ENCODE measurements around the gene SRRM2. TPM values are rescaled to one million over a fixed set of nuclear protein-coding genes. Genes with fewer than 3 reads are reported as not detected.

Gene SRRM2
- total and polyA plus RNA-seq, 9 of the 15 experiments (the other 6 are each of a cell fraction or from before 2014, with no cell fraction given), result 26.7 to 563 (median 81.1) TPM

GRCh38 chr16:2751577-2752034, 832 bp upstream of the SRRM2 start:
- WGBS (ENCODE audit: insufficient coverage, low coverage, missing lambda C conversion rate), result under 1% methylated on average over 23 of the region's 23 CpGs
- peak overlapping the region; percentile 100 for H2AFZ ChIP-seq (ENCODE audit: low read depth, low read length)
- peaks cover 21 to 25% of the 10 kb centered on the region in 2 experiments for H3K4me1 ChIP-seq (replicated peaks in 1 of 2; ENCODE audit: control insufficient read depth in 2 of 2, insufficient read depth in 2 of 2, low read length in 2 of 2)
- H3K9ac ChIP-seq (ENCODE audit: insufficient read depth in 1 of 2, low read depth in 2 of 2, low read length in 2 of 2), result peak overlapping the region; percentile 96 to 100
- FAIRE-seq, result peak; percentile 86
- intact Hi-C loops (cut with micrococcal nuclease), result no loop called here
- ATAC-seq, result peak; percentile 77
- peaks cover 28% of the 10 kb centered on the region; the same call in 1 of the 2 replicates for H4K20me1 ChIP-seq (replicated peaks; ENCODE audit: control insufficient read depth, insufficient read depth, low read length)
- peak in 2 of 4 experiments; percentile 88 to 91 for DNase-seq (ENCODE audit: extremely low read depth in 1 of 4, low spot score in 3 of 4)
- POLR2A ChIA-PET, result interaction anchor here (0.6 to 5.6 kb wide), 8 partner anchors 11 to 841 kb away, joined by 3 to 96 read pairs (median 4); partner anchors contain the start of genes KCTD5 and TRAF7
- H3K36me3 ChIP-seq (ENCODE audit: control insufficient read depth, insufficient read depth, low read length), result peaks cover 43% of the 10 kb centered on the region
- H3K4me2 ChIP-seq (ENCODE audit: insufficient read depth, low read length), result peak overlapping the region; percentile 93
- H3K79me2 ChIP-seq (ENCODE audit: control insufficient read depth, insufficient read depth, low read length), result peaks cover 56% of the 10 kb centered on the region
- H3K9me3 ChIP-seq (replicated peaks; ENCODE audit: control insufficient read depth, insufficient read depth, low read depth, low read length), result no peaks in the 10 kb centered on the region
- H3K9me1 ChIP-seq (ENCODE audit: control insufficient read depth, insufficient read depth, low read length), result no peaks in the 10 kb centered on the region
- TSS peak; percentile 80 for BruUV-seq (replicated peaks)
- peak overlapping the region; percentile 79 for H3K4me3 ChIP-seq
- no peaks in the 10 kb centered on the region for H3K27me3 ChIP-seq (ENCODE audit: control insufficient read depth in 2 of 2, insufficient read depth in 2 of 2, low read length in 2 of 2)
- H3K27ac ChIP-seq (ENCODE audit: extremely low read depth, low read depth, low read length), result peak overlapping the region; percentile 100
- CTCF ChIA-PET (ENCODE audit: low intra/inter-chr PET ratio), result no interaction called here
- in situ Hi-C loops (cut with MboI), result no loop called here
- TF ChIP-seq SREBF2 (CRISPR knock-in tag; IDR thresholded peaks at IDR 0.05) (no peak), SNRNP70 (optimal IDR thresholded peaks at IDR 0.05; ENCODE audit: low read depth, low read length) (no peak), MEIS2 (IDR thresholded peaks at IDR 0.05; ENCODE audit: partially characterized antibody) (no peak), NR4A1 (CRISPR knock-in tag; IDR thresholded peaks at IDR 0.05) (no peak), NR4A1 (tag; IDR thresholded peaks at IDR 0.05) (no peak), FUS (optimal IDR thresholded peaks at IDR 0.05; ENCODE audit: low read depth, low read length) (no peak), DEAF1 (CRISPR knock-in tag; IDR thresholded peaks at IDR 0.05) (no peak), RBM14 (IDR thresholded peaks at IDR 0.05; ENCODE audit: borderline replicate concordance, insufficient read depth, low read depth, low read length) (no peak), MNT (conservative IDR thresholded peaks at IDR 0.05) (no peak), ZNF695 (CRISPR knock-in tag; IDR thresholded peaks at IDR 0.05) (no peak)
- TF ChIP-seq, protein P1, sequence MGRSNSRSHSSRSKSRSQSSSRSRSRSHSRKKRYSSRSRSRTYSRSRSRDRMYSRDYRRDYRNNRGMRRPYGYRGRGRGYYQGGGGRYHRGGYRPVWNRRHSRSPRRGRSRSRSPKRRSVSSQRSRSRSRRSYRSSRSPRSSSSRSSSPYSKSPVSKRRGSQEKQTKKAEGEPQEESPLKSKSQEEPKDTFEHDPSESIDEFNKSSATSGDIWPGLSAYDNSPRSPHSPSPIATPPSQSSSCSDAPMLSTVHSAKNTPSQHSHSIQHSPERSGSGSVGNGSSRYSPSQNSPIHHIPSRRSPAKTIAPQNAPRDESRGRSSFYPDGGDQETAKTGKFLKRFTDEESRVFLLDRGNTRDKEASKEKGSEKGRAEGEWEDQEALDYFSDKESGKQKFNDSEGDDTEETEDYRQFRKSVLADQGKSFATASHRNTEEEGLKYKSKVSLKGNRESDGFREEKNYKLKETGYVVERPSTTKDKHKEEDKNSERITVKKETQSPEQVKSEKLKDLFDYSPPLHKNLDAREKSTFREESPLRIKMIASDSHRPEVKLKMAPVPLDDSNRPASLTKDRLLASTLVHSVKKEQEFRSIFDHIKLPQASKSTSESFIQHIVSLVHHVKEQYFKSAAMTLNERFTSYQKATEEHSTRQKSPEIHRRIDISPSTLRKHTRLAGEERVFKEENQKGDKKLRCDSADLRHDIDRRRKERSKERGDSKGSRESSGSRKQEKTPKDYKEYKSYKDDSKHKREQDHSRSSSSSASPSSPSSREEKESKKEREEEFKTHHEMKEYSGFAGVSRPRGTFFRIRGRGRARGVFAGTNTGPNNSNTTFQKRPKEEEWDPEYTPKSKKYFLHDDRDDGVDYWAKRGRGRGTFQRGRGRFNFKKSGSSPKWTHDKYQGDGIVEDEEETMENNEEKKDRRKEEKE (IDR thresholded peaks at IDR 0.05; ENCODE audit: borderline replicate concordance in 1 of 2, control insufficient read depth in 1 of 2, low read depth in 2 of 2, low read length in 1 of 2), result 0 out of 4 replicates have a peak, but pooled peaks of 1 of the 2 experiments have one; percentile 14
- TF ChIP-seq, protein P2, sequence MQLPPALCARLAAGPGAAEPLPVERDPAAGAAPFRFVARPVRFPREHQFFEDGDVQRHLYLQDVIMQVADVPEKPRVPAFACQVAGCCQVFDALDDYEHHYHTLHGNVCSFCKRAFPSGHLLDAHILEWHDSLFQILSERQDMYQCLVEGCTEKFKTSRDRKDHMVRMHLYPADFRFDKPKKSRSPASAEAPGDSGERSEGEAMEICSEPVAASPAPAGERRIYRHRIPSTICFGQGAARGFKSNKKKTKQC (CRISPR knock-in tag; IDR thresholded peaks at IDR 0.05), result no peak
- TF ChIP-seq, protein P3, sequence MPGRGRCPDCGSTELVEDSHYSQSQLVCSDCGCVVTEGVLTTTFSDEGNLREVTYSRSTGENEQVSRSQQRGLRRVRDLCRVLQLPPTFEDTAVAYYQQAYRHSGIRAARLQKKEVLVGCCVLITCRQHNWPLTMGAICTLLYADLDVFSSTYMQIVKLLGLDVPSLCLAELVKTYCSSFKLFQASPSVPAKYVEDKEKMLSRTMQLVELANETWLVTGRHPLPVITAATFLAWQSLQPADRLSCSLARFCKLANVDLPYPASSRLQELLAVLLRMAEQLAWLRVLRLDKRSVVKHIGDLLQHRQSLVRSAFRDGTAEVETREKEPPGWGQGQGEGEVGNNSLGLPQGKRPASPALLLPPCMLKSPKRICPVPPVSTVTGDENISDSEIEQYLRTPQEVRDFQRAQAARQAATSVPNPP (IDR thresholded peaks at IDR 0.05; ENCODE audit: borderline replicate concordance, insufficient read depth, insufficient read length), result no peak
